OCI-LY3 (cell line): ENCODE data around the gene MYH9.

ENCODE experiments used
- H2AFZ ChIP-seq: fragments of 200-600, 300-600 bp; shearing (Covaris generic); 2 replicates; pipeline ENCODE4 v1.6.0; 2014; ENCODE audit warnings: antibody characterized with exemption, low read depth, low read length
- H3K27ac ChIP-seq: fragments of 200-600, 300-600 bp; sonication (generic); 2 replicates; pipeline ENCODE4 v1.5.1; 2014; ENCODE audit warnings: mild to moderate bottlenecking, low read length, moderate library complexity, mixed read lengths
- H3K27me3 ChIP-seq: fragments of 200-600, 300-600 bp; sonication (generic); 2 replicates; pipeline ENCODE4 v1.6.1; 2014; ENCODE audit warnings: low read depth, low read length, mixed read lengths
- H3K36me3 ChIP-seq: fragments of 200-600, 300-600 bp; sonication (generic); replicated peaks from 2 replicates; pipeline ENCODE3; 2014; ENCODE audit warnings: low read depth, low read length, mixed read lengths
- H3K4me1 ChIP-seq: fragments of 300-600, 200-600 bp; sonication (generic); 2 replicates; pipeline ENCODE4 v1.6.1; 2014; ENCODE audit warnings: low read length, mixed read lengths
- H3K4me2 ChIP-seq: fragments of 200-600, 300-600 bp; sonication (generic); 2 replicates; pipeline ENCODE4 v1.6.1; 2014; ENCODE audit warnings: low read length, mixed read lengths
- H3K4me3 ChIP-seq: fragments of 300-600, 200-600 bp; sonication (generic); 2 replicates; pipeline ENCODE4 v1.5.1; 2014; ENCODE audit warnings: antibody characterized with exemption, mild to moderate bottlenecking, low read length, moderate library complexity
- H3K79me2 ChIP-seq: fragments of 300-600, 200-600 bp; shearing (Covaris generic); 2 replicates; pipeline ENCODE4 v1.6.1; 2014; ENCODE audit warnings: mild to moderate bottlenecking, low read length, mixed read lengths
- H3K9ac ChIP-seq: fragments of 300-600, 200-600 bp; shearing (Covaris generic); 2 replicates; pipeline ENCODE4 v1.6.0; 2014; ENCODE audit warnings: mild to moderate bottlenecking, low read length, moderate library complexity
- H3K9me3 ChIP-seq: fragments of 200-600, 300-600 bp; shearing (Covaris generic); 2 replicates; pipeline ENCODE4 v1.6.1; 2014; ENCODE audit warnings: low read length, mixed read lengths; ENCODE audit not compliant: insufficient read depth
- H4K20me1 ChIP-seq: fragments of 200-600, 300-600 bp; sonication (generic); 2 replicates; pipeline ENCODE4 v1.6.1; 2016; ENCODE audit warnings: low read length, mixed read lengths; ENCODE audit not compliant: insufficient read depth
- EZH2phosphoT487 ChIP-seq: fragments of 200-600 bp; shearing (Covaris generic); IDR thresholded peaks from 2 replicates; pipeline ENCODE4 v1.6.1; 2018; ENCODE audit warnings: antibody characterized with exemption, mixed run types, low read depth
- TF ChIP-seq, protein P1 (sequence below): fragments of 200-600, 300-600 bp; sonication (generic); IDR thresholded peaks from 2 replicates; pipeline ENCODE4 v1.5.1; 2014; ENCODE audit warnings: antibody characterized with exemption, low read length, low read depth

Gene MYH9

DNA sequence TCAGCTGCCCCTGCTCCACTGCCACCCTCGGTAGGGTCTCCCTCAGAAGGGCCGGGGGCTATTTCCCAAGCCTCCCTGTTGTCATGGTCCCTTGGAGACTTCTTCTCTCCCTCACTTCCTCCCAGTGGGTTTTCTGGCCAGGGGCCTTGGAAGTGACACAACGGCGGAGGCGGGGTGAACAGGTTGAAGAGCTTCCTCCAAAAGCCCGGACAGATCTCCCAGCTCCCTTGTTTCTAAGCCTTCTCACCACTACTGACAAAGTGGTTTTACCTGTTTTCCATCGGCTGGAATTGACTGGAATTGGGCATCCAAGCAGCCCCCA, 14.5 kb downstream of the MYH9 start:
- H3K79me2 ChIP-seq, result peaks cover 100% of the 10 kb centered on the region
- H3K9me3 ChIP-seq, result no peaks in the 10 kb centered on the region
- H3K27ac ChIP-seq, result no peak overlapping the region
- H3K27me3 ChIP-seq, result no peaks in the 10 kb centered on the region
- peaks cover 47% of the 10 kb centered on the region for H3K36me3 ChIP-seq
- peaks cover 21% of the 10 kb centered on the region; the same call in 1 of the 2 replicates for H3K4me1 ChIP-seq
- H2AFZ ChIP-seq, result no peak overlapping the region
- H3K4me3 ChIP-seq, result no peak overlapping the region
- no peak overlapping the region for H3K4me2 ChIP-seq
- TF ChIP-seq, protein P1, sequence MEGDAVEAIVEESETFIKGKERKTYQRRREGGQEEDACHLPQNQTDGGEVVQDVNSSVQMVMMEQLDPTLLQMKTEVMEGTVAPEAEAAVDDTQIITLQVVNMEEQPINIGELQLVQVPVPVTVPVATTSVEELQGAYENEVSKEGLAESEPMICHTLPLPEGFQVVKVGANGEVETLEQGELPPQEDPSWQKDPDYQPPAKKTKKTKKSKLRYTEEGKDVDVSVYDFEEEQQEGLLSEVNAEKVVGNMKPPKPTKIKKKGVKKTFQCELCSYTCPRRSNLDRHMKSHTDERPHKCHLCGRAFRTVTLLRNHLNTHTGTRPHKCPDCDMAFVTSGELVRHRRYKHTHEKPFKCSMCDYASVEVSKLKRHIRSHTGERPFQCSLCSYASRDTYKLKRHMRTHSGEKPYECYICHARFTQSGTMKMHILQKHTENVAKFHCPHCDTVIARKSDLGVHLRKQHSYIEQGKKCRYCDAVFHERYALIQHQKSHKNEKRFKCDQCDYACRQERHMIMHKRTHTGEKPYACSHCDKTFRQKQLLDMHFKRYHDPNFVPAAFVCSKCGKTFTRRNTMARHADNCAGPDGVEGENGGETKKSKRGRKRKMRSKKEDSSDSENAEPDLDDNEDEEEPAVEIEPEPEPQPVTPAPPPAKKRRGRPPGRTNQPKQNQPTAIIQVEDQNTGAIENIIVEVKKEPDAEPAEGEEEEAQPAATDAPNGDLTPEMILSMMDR, result no peak
- TF ChIP-seq EZH2phosphoT487, result no peak
- H3K9ac ChIP-seq, result no peak overlapping the region
- peaks cover 99% of the 10 kb centered on the region for H4K20me1 ChIP-seq

DNA sequence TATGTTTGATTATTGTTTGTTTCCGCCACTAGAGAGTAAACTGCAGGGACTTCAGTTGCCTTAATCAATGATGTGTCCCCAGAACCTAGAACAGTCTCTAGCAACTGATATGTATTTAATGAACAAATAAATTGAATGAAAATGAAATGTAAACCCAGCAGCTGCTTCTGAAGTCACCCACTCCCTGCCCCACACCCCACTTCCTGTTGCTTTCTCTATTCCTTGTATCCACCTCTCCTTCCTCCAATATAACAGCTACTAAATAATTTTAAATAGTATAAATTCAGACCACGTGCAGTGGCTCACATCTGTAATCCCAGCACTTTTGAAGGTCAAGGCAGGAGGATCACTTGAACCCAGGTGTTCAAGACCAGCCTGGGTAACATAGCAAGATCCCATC, 15.8 kb downstream of the MYH9 start:
- Histone ChIP-seq H3K9me3 (no peaks in the 10 kb centered on the region), H3K9ac (no peak overlapping the region), H3K4me3 (no peak overlapping the region), H2AFZ (no peak overlapping the region), H3K27me3 (no peaks in the 10 kb centered on the region), H3K4me1 (peaks cover 32% of the 10 kb centered on the region), H3K79me2 (peaks cover 100% of the 10 kb centered on the region), H4K20me1 (peaks cover 99% of the 10 kb centered on the region), H3K27ac (no peak overlapping the region), H3K4me2 (no peak overlapping the region), H3K36me3 (peaks cover 42% of the 10 kb centered on the region)
- TF ChIP-seq, protein P1, result no peak
- TF ChIP-seq EZH2phosphoT487, result no peak

DNA sequence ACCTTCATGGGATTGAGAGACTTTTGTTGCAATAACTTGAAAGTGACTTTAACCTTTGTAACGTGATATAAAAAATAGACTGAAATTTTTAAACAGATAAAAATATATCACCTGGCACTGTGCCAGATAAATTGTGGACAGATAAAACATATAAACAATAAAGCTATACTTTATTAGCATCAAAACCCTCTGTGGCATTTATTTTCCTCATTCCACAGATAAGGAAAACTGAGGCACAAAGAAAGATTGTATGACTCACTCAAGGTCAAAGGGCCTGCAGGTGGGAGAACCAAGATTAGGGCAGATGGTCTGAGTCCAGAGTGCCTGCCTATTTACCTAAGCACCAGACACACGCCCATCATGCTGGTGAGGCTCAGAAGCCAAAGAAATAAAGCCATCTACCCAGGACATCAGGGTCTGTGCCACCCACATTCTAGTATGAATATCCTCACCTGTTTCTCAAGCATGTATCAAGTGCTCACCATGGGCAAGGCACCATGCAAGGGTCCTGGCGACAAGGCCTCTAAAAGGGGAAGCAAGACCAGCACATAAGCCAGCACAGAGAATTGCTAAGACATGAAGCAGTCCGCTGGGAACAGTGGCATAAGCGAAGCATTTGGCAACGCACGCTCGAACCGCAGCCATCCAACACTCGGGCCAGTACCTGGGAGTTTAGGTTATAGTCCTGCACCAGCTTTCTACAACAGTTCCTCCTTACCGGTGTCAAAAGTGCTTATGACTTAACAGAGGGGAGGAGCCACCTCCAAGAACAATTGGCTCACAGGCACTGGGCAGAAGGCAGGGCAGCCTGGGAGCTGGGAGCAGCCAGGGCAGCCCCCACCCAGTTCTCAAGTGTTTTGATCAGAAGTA, 17.6 kb downstream of the MYH9 start:
- H3K27ac ChIP-seq, result 0 out of 2 replicates have a peak overlapping the region, but pooled peaks have one; percentile 1
- H4K20me1 ChIP-seq, result peaks cover 96% of the 10 kb centered on the region
- peaks cover 50% of the 10 kb centered on the region for H3K4me1 ChIP-seq
- peaks cover 38% of the 10 kb centered on the region for H3K36me3 ChIP-seq
- no peak overlapping the region for H3K9ac ChIP-seq
- no peak overlapping the region for H3K4me3 ChIP-seq
- TF ChIP-seq EZH2phosphoT487, result no peak
- TF ChIP-seq, protein P1, result no peak
- H3K79me2 ChIP-seq, result peaks cover 100% of the 10 kb centered on the region
- H2AFZ ChIP-seq, result no peak overlapping the region
- H3K4me2 ChIP-seq, result no peak overlapping the region
- no peaks in the 10 kb centered on the region for H3K9me3 ChIP-seq
- H3K27me3 ChIP-seq, result no peaks in the 10 kb centered on the region

DNA sequence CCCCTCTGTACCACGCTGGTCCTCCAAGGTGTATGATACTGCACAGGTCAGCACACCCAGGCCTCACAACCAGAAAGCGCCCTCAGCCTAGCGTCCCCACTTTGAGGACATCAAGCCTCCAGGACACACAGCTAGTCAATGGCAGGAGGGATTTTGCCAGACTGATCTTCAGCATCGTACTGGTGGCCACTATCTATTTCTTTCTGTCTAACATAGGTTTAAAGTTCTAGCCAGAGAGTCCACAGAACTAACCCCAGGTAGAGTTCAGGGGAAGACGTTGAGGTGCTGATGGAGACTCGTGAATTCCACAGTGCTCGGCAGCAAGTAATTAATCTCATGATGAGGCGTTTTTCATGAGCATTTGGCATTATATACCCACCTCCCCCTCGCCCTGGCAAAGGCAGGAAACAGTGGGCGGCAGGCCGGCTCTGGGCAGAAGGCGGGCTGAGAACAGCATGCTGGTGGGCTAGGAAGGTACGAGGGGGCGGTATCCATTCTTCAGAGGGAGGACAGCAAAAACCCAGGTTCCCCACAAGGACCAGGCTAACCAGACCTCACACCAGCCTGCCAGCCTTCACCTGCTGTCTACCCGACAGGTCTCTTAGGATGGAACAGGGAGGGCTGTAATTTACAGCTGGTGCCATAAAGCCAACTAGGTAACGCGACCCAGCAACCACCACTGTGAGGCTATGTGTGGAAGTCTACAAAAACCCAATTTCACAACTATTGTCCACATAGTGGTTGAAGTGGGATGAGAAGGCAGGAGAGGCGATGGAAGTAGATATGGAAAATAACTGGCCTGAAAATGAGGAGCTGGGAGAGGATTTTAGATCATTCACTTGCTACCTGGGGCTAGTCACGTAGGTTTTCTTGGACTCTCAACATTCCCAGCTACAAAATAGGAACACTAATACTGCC, 18.5 kb downstream of the MYH9 start:
- H3K36me3 ChIP-seq, result peaks cover 34% of the 10 kb centered on the region
- H3K4me1 ChIP-seq, result peaks cover 58% of the 10 kb centered on the region
- no peak overlapping the region for H3K4me2 ChIP-seq
- no peak overlapping the region for H3K4me3 ChIP-seq
- H3K9me3 ChIP-seq, result no peaks in the 10 kb centered on the region
- no peaks in the 10 kb centered on the region for H3K27me3 ChIP-seq
- H3K27ac ChIP-seq, result no peak overlapping the region
- H2AFZ ChIP-seq, result no peak overlapping the region
- H4K20me1 ChIP-seq, result peaks cover 92% of the 10 kb centered on the region
- no peak for TF ChIP-seq EZH2phosphoT487
- H3K79me2 ChIP-seq, result peaks cover 100% of the 10 kb centered on the region
- H3K9ac ChIP-seq, result no peak overlapping the region
